Stimulated activated CD8-positive, alpha-beta memory T cell treated with anti-CD3 and anti-CD28 coated beads, Interleukin-4, amount 100 ng/mL, for 24 hours (primary cell): ENCODE data around the gene ERF.

Experiments used
- DNase-seq: peaks from one replicate; pipeline ENCODE4 v3.0.0-alpha.2; 2020; ENCODE audit warnings: low read depth

Gene ERF

GRCh38 chr19:42254850-42255765, at the start of gene ERF:
Gene ERF, minus strand, starts transcription at chr19:42255128. Its CDS starts 129 bp downstream, at chr19:42254999.
- peak; percentile 89 for DNase-seq

GRCh38 chr19:42303876-42304275, 48.9 kb upstream of the ERF start:
- no peak for DNase-seq

GRCh38 chr19:42303101-42303464, 48.2 kb upstream of the ERF start:
- DNase-seq, result no peak

- no peak for DNase-seq
Measured at GRCh38 chr19:42301646-42302203, 46.8 kb upstream of the ERF start, which contains the start of gene PRR19. Gene PRR19, plus strand, starts transcription at chr19:42302132. Its CDS starts 7,453 bp downstream, at chr19:42309585.

GRCh38 chr19:42297039-42297438, 42.1 kb upstream of the ERF start:
- DNase-seq, result no peak

- DNase-seq, result peak; percentile 87
Measured at GRCh38 chr19:42295831-42296525, 41.0 kb upstream of the ERF start.

- no peak for DNase-seq
Measured at GRCh38 chr19:42295342-42295741, 40.4 kb upstream of the ERF start.

GRCh38 chr19:42294471-42295137, 39.7 kb upstream of the ERF start:
- no peak for DNase-seq

GRCh38 chr19:42293948-42294347, 39.0 kb upstream of the ERF start:
- no peak for DNase-seq

GRCh38 chr19:42293540-42293939, 38.6 kb upstream of the ERF start:
- DNase-seq, result no peak

- DNase-seq, result no peak
Measured at GRCh38 chr19:42292963-42293362, 38.0 kb upstream of the ERF start.

- DNase-seq, result no peak
Measured at GRCh38 chr19:42292042-42292960, 37.4 kb upstream of the ERF start.

- DNase-seq, result no peak
Measured at GRCh38 chr19:42291435-42291810, 36.5 kb upstream of the ERF start.

GRCh38 chr19:42290523-42291434, 35.9 kb upstream of the ERF start:
- DNase-seq, result peak; percentile 50

- no peak for DNase-seq
Measured at GRCh38 chr19:42290136-42290522, 35.2 kb upstream of the ERF start.

GRCh38 chr19:42289556-42290041, 34.7 kb upstream of the ERF start:
- no peak for DNase-seq

- no peak for DNase-seq
Measured at GRCh38 chr19:42288881-42289555, 34.1 kb upstream of the ERF start.

GRCh38 chr19:42288387-42288786, 33.5 kb upstream of the ERF start:
- no peak for DNase-seq

- DNase-seq, result no peak
Measured at GRCh38 chr19:42287827-42288107, 32.8 kb upstream of the ERF start.
